Measurements from ENCODE around the gene FAM168B. TPM values are rescaled to one million over a fixed set of nuclear protein-coding genes. Genes with fewer than 3 reads are reported as not detected.

FAM168B gene
- total and polyA plus RNA-seq, 2 of the 13 experiments (the other 11 are each of a cell fraction or from before 2014, with no cell fraction given) = 64.5 to 113 TPM

GRCh38 chr2:130998561-130998960 lies 94.7 kb downstream of the FAM168B start:
- H2AFZ ChIP-seq (ENCODE audit: low read length) = no peak overlapping the region
- no peak overlapping the region for H3K4me2 ChIP-seq (ENCODE audit: low read depth, low read length)
- BruUV-seq (replicated peaks) = no TSS peak
- no peak for TF ChIP-seq DPF2 (CRISPR knock-in tag; IDR thresholded peaks at IDR 0.05; ENCODE audit: borderline replicate concordance, low read depth)
- no peak for TF ChIP-seq ZNF296 (CRISPR knock-in tag; conservative IDR thresholded peaks at IDR 0.05)
- TF ChIP-seq PRDM15 (CRISPR knock-in tag; IDR thresholded peaks at IDR 0.05) = no peak
- TF ChIP-seq BHLHE40 (IDR thresholded peaks at IDR 0.05; ENCODE audit: low read length) = no peak
- no peak for TF ChIP-seq SCMH1 (CRISPR knock-in tag; IDR thresholded peaks at IDR 0.05; ENCODE audit: borderline replicate concordance)
- TF ChIP-seq HMG20B (CRISPR knock-in tag; conservative IDR thresholded peaks at IDR 0.05) = no peak
- no peaks in the 10 kb centered on the region for H4K20me1 ChIP-seq (ENCODE audit: insufficient read depth, low read length)
- H3K36me3 ChIP-seq (replicated peaks in 1 of 2; ENCODE audit: control insufficient read depth in 1 of 2, insufficient read depth in 2 of 2, low read length in 2 of 2) = no peaks in the 10 kb centered on the region
- DNase-seq (ENCODE audit: low spot score) (no peak), ATAC-seq (no peak), FAIRE-seq (no peak)
- H3K79me2 ChIP-seq (ENCODE audit: insufficient read depth, low read length) = no peaks in the 10 kb centered on the region
- H3K4me1 ChIP-seq (ENCODE audit: insufficient read depth, low read length) = no peaks in the 10 kb centered on the region
- no peak overlapping the region for H3K27ac ChIP-seq (ENCODE audit: extremely low read length, insufficient read depth, low read length)
- POLR2A ChIA-PET = no interaction called here
- H3K9me3 ChIP-seq (ENCODE audit: low read length) = no peaks in the 10 kb centered on the region
- peaks cover 0 to 24% of the 10 kb centered on the region in 2 experiments; a peak in 3 of 5 replicates for H3K27me3 ChIP-seq (ENCODE audit: control insufficient read depth in 1 of 2, insufficient read depth in 2 of 2, low read length in 2 of 2)
- intact Hi-C loops (cut with micrococcal nuclease; ENCODE audit: unreplicated experiment) (no loop called here), in situ Hi-C loops (cut with HindIII; ENCODE audit: extremely low pct_ligation_motif_present, low pct_unique_long_range_greater_than_20kb) (no loop called here)
- 6% methylated on average over 6 of the region's 6 CpGs for WGBS (ENCODE audit: low lambda C conversion rate)
- CTCF ChIA-PET (ENCODE audit: low intra/inter-chr PET ratio, low total read pairs) = no interaction called here
- no peak overlapping the region for H3K9ac ChIP-seq (ENCODE audit: insufficient read depth, low read depth, low read length)
- H3K4me3 ChIP-seq (replicated peaks in 1 of 3; ENCODE audit: insufficient read depth in 1 of 3, low read depth in 2 of 3, low read length in 3 of 3) = no peak overlapping the region

Other genes with a start within 250 kb of the FAM168B start
- gene PLEKHB2, start 11.9 kb upstream of the FAM168B start, total RNA-seq (2016; rRNA removed; fragmentation: Illumina TruSeq; extraction: Trizol) = 78.9 and 110 TPM in 2 replicates
- gene PLEKHB2, start 11.9 kb upstream of the FAM168B start, polyA plus RNA-seq (2011; rRNA removed) = 61.5 and 73.0 TPM in 2 replicates
- gene POTEE, start 116.1 kb upstream of the FAM168B start, total RNA-seq (2016; rRNA removed; fragmentation: Illumina TruSeq; extraction: Trizol) = 0.48 and 1.9 TPM in 2 replicates
- 0.38 and 0.42 TPM in 2 replicates for gene POTEE, start 116.1 kb upstream of the FAM168B start, polyA plus RNA-seq (2011; rRNA removed)

Measured in HepG2 (cell line).